ENCODE measurements around the gene SNCA.

Gene SNCA

GRCh38 chr4:89751416-89751815 is 85.5 kb downstream of the SNCA start:
- no peak for DNase-seq

- DNase-seq = no peak
These were observed 90.6 kb downstream of the SNCA start for GRCh38 chr4:89746377-89746776.

- DNase-seq = no peak
These were observed 91.3 kb downstream of the SNCA start for GRCh38 chr4:89745708-89746107.

GRCh38 chr4:89744914-89745313 is 92.0 kb downstream of the SNCA start:
- DNase-seq = no peak

- DNase-seq = no peak
These were observed 95.2 kb downstream of the SNCA start for GRCh38 chr4:89741768-89742167.

GRCh38 chr4:89739311-89739988 is 97.5 kb downstream of the SNCA start:
- DNase-seq = no peak

- no peak for DNase-seq
These were observed 99.1 kb downstream of the SNCA start for GRCh38 chr4:89737888-89738287.

- no peak for DNase-seq
These were observed 103.0 kb downstream of the SNCA start for GRCh38 chr4:89733946-89734345.

- DNase-seq = no peak
These were observed 109.7 kb downstream of the SNCA start for GRCh38 chr4:89727238-89727637.

- DNase-seq = no peak
These were observed 111.7 kb downstream of the SNCA start for GRCh38 chr4:89725268-89725667.

- DNase-seq = no peak
These were observed 112.2 kb downstream of the SNCA start for GRCh38 chr4:89724716-89725115.

GRCh38 chr4:89723096-89723495 is 113.9 kb downstream of the SNCA start:
- DNase-seq = no peak

- no peak for DNase-seq
These were observed 114.4 kb downstream of the SNCA start for GRCh38 chr4:89722517-89722916.

- DNase-seq = no peak
These were observed 116.0 kb downstream of the SNCA start for GRCh38 chr4:89720981-89721380.

- no peak for DNase-seq
These were observed 117.3 kb downstream of the SNCA start for GRCh38 chr4:89719536-89720090.

- DNase-seq = no peak
These were observed 120.1 kb downstream of the SNCA start for GRCh38 chr4:89716893-89717292.

GRCh38 chr4:89715631-89716030 is 121.3 kb downstream of the SNCA start:
- DNase-seq = no peak

GRCh38 chr4:89712827-89713226 is 124.1 kb downstream of the SNCA start:
- DNase-seq = no peak

- no peak for DNase-seq
These were observed 124.8 kb downstream of the SNCA start for GRCh38 chr4:89712141-89712540.

- DNase-seq = no peak
These were observed 128.0 kb downstream of the SNCA start for GRCh38 chr4:89708903-89709421.

GRCh38 chr4:89707467-89707866 is 129.5 kb downstream of the SNCA start:
- no peak for DNase-seq

GRCh38 chr4:89704651-89705395 is 132.1 kb downstream of the SNCA start:
- peak; percentile 14 for DNase-seq

GRCh38 chr4:89703829-89704590 is 133.0 kb downstream of the SNCA start:
- no peak for DNase-seq

All from NCI-H524 treated with DMSO at 0.1 percent for 48 hours (cell line).